Glutamatergic neuron (in vitro differentiated cells): ENCODE results near the gene PARP2. TPM values are rescaled to one million over a fixed set of nuclear protein-coding genes. Genes with fewer than 3 reads are reported as not detected.

ENCODE experiments used
- DNase-seq: peaks from one replicate; pipeline ENCODE4 v3.0.0; 2022
- H3K27ac Mint-ChIP-seq: one replicate; pipeline ENCODE4 v1.8.0; 2020; ENCODE audit warnings: mild to moderate bottlenecking, mixed read lengths, inconsistent platforms; ENCODE audit not compliant: unreplicated experiment
- H3K27me3 Mint-ChIP-seq: one replicate; pipeline ENCODE4 v1.8.0; 2020; ENCODE audit warnings: mild to moderate bottlenecking, moderate library complexity, mixed read lengths, inconsistent platforms; ENCODE audit not compliant: unreplicated experiment
- H3K36me3 Mint-ChIP-seq: one replicate; pipeline ENCODE4 v1.8.0; 2020; ENCODE audit warnings: mild to moderate bottlenecking, mixed read lengths, inconsistent platforms; ENCODE audit not compliant: unreplicated experiment
- H3K4me1 Mint-ChIP-seq: one replicate; pipeline ENCODE4 v1.8.0; 2020; ENCODE audit warnings: mild to moderate bottlenecking, low read depth, mixed read lengths, inconsistent platforms; ENCODE audit not compliant: unreplicated experiment
- H3K4me3 Mint-ChIP-seq: one replicate; pipeline ENCODE4 v1.8.0; 2020; ENCODE audit warnings: mild to moderate bottlenecking, mixed read lengths, inconsistent platforms; ENCODE audit not compliant: unreplicated experiment
- H3K9me3 Mint-ChIP-seq: one replicate; pipeline ENCODE4 v1.8.0; 2020; ENCODE audit warnings: mild to moderate bottlenecking, moderate library complexity, mixed read lengths, inconsistent platforms; ENCODE audit not compliant: unreplicated experiment
- total RNA-seq: library from RNA; stranded (reverse); fragmentation: NEBNext Ultra II Directional; extraction: Animal tissue kit (Norgen Biotek cat#: 25700); gene quantifications from one replicate; pipeline ENCODE4 v1.2.1, GENCODE V29; 2021; ENCODE audit not compliant: unreplicated experiment
- TF ChIP-seq, protein P1 (sequence below): fragments of 200-600 bp; sonication (generic); IDR thresholded peaks from one replicate; pipeline ENCODE4 v1.5.0; 2021; ENCODE audit not compliant: partially characterized antibody, unreplicated experiment

Gene PARP2
- total RNA-seq, 1 donor from 2014 or later, result 33.9 TPM

DNA sequence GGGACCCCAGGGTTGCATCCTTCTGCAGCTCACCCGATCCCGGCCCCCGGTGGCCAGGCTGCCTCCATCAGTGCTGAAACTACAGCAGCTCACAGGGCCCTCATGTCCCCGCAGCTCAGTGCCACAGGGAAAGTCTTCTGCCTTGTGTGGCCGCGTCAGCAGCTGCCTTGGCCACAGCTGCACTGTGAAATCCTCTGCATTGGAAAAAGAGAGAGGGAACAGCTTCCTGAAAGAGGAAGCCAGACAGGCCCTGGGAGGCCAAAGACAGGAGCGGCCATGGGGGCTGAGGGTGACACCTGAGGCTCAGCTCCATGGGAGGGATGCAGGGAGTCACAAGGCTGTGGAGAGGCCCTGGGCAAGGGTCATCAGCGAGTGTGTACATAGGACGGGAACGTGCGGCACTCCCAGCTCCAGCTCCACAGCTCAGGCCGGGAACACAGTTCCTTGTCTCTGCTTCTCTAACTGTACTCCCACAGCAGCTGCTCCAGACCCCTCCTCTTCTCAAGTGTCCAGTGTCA, 32.7 kb downstream of the PARP2 start:
- H3K9me3 Mint-ChIP-seq, result peaks cover 5% of the 10 kb centered on the region
- DNase-seq, result no peak
- TF ChIP-seq, protein P1, sequence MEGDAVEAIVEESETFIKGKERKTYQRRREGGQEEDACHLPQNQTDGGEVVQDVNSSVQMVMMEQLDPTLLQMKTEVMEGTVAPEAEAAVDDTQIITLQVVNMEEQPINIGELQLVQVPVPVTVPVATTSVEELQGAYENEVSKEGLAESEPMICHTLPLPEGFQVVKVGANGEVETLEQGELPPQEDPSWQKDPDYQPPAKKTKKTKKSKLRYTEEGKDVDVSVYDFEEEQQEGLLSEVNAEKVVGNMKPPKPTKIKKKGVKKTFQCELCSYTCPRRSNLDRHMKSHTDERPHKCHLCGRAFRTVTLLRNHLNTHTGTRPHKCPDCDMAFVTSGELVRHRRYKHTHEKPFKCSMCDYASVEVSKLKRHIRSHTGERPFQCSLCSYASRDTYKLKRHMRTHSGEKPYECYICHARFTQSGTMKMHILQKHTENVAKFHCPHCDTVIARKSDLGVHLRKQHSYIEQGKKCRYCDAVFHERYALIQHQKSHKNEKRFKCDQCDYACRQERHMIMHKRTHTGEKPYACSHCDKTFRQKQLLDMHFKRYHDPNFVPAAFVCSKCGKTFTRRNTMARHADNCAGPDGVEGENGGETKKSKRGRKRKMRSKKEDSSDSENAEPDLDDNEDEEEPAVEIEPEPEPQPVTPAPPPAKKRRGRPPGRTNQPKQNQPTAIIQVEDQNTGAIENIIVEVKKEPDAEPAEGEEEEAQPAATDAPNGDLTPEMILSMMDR, result no peak
- H3K4me3 Mint-ChIP-seq, result no peak overlapping the region
- H3K4me1 Mint-ChIP-seq, result no peaks in the 10 kb centered on the region
- peaks cover 4% of the 10 kb centered on the region for H3K27me3 Mint-ChIP-seq
- peaks cover 9% of the 10 kb centered on the region for H3K36me3 Mint-ChIP-seq
- no peak overlapping the region for H3K27ac Mint-ChIP-seq

DNA sequence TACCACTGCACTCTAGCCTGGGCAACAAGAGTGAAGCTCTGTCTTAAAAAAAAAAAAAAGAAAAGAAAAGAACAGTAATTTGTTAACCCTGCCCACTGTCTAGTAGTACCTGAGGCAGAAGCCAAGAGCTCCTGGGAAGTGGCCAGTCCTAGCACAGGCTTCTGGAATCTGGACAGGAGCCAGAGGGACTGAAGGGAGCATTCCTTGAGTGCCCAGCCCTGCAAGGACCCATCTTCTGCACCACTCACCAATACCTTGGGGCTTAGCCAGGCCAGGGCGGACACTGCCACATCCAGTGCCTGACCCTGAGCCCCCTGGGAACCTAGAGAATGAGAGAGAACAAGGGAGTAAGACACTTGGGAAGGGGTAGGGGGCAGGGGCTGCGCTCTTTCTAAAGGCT, 33.7 kb downstream of the PARP2 start:
- no peak for DNase-seq
- Mint-ChIP-seq H3K36me3 (peaks cover 9% of the 10 kb centered on the region), H3K4me3 (no peak overlapping the region), H3K4me1 (no peaks in the 10 kb centered on the region), H3K27ac (no peak overlapping the region), H3K9me3 (peaks cover 6% of the 10 kb centered on the region), H3K27me3 (peaks cover 4% of the 10 kb centered on the region)
- TF ChIP-seq, protein P1, result no peak

DNA sequence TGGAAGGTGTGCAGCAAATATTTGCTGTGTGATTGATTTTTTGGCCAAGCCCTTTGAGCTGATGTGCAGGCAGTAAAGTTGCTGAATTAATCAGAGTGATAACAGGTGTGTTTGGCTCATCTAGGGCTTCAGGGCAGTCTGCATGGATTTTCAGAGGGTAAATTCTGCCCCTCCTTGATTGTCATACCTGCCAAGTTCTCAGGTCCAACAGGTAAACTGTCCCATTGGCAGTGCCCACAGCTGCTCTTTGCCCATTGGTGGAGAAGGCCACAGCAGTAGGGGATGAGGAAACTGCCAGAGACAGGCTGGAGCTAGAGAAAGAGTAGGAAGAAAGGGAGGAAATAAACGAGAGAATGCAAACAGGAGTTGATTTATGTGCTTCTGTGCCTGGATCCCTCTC, 36.3 kb downstream of the PARP2 start:
- TF ChIP-seq, protein P1, result no peak
- no peak overlapping the region for H3K27ac Mint-ChIP-seq
- H3K4me1 Mint-ChIP-seq, result no peaks in the 10 kb centered on the region
- peaks cover 8% of the 10 kb centered on the region for H3K36me3 Mint-ChIP-seq
- no peak overlapping the region for H3K4me3 Mint-ChIP-seq
- peaks cover 8% of the 10 kb centered on the region for H3K9me3 Mint-ChIP-seq
- peaks cover 3% of the 10 kb centered on the region for H3K27me3 Mint-ChIP-seq
- DNase-seq, result no peak

DNA sequence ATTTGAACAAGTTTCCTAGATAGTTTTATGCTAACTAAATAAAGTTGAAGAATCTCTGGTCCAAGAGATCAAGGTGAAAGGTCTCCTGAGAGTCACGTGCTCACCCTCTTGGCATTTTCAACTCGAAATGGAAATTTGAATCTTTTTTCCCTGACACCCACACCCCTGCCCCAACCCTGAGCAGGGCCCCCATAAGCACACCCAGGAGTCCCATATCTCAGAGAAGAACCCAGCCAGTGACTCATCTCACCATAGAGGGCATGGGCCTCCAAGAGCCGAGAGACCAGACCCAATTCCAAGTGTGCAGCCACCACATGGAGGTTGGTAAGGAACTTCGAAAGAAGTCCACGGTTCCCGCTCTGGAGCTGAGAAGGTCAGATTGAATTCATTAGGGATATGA, 37.2 kb downstream of the PARP2 start:
- H3K36me3 Mint-ChIP-seq, result peaks cover 8% of the 10 kb centered on the region

DNA sequence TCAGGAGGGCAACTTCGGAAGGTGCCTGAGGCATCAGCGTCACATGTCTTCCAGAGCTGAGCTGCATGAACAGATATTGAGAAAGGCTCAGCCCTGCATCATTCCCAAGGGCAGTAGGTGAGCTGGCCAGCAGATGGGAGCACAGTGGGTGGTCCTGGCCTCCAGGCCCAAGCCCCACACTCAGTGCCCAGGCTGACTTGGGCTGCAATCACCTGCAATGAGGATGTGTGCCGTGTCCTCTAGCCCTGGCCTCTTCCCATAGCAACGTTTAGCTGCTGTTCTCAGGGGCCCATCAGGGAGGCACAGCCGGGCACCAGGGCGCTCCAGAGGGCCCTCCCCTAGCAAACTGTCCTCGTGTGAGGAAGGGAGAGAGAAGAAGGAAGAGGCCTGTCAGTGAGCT, 37.9 kb downstream of the PARP2 start:
- peaks cover 8% of the 10 kb centered on the region for H3K36me3 Mint-ChIP-seq
- H3K4me3 Mint-ChIP-seq, result no peak overlapping the region

More for the DNA sequence above, 37.2 kb downstream of the PARP2 start:
- DNase-seq, result no peak
- Mint-ChIP-seq H3K4me3 (no peak overlapping the region), H3K9me3 (peaks cover 8% of the 10 kb centered on the region), H3K27me3 (peaks cover 2% of the 10 kb centered on the region), H3K4me1 (no peaks in the 10 kb centered on the region), H3K27ac (peak overlapping the region; percentile 28)
- TF ChIP-seq, protein P1, result no peak

More for the DNA sequence above, 37.9 kb downstream of the PARP2 start:
- H3K27me3 Mint-ChIP-seq, result peaks cover 2% of the 10 kb centered on the region
- TF ChIP-seq, protein P1, result no peak
- DNase-seq, result no peak
- no peaks in the 10 kb centered on the region for H3K4me1 Mint-ChIP-seq
- no peak overlapping the region for H3K27ac Mint-ChIP-seq
- H3K9me3 Mint-ChIP-seq, result peaks cover 8% of the 10 kb centered on the region
